Ishikawa (cell line): ENCODE data around the gene FAT3.

Source experiments
- CEBPB ChIP-seq: IDR thresholded peaks from 2 replicates; pipeline ENCODE4 v1.6.1; 2012
- REST ChIP-seq: IDR thresholded peaks from 2 replicates; pipeline ENCODE4 v1.6.1; 2012; ENCODE audit warnings: low read depth, mild to moderate bottlenecking

GRCh38 chr11:92251980-92252379, 27.4 kb downstream of the FAT3 start:
- TF ChIP-seq REST (no peak), CEBPB (no peak)
